MM.1S (cell line): ENCODE measurements around the gene SLC4A7.

Experiments used
- EZH2 ChIP-seq: fragments of 300-600 bp; sonication (generic); optimal IDR thresholded peaks from 2 replicates; pipeline ENCODE3; 2017; ENCODE audit warnings: low read depth, mild to moderate bottlenecking, antibody characterized with exemption, low read length, mixed read lengths
- EZH2phosphoT487 ChIP-seq: fragments of 300-600 bp; sonication (generic); IDR thresholded peaks from 2 replicates; pipeline ENCODE4 v1.6.1; 2018; ENCODE audit warnings: antibody characterized with exemption, low read length
- TF ChIP-seq, protein P1 (sequence below): fragments of 300-600 bp; sonication (generic); IDR thresholded peaks from 2 replicates; pipeline ENCODE4 v1.5.1; 2016; ENCODE audit warnings: antibody characterized with exemption, low read length, mixed read lengths

- TF ChIP-seq EZH2: no peak
- TF ChIP-seq, protein P1, sequence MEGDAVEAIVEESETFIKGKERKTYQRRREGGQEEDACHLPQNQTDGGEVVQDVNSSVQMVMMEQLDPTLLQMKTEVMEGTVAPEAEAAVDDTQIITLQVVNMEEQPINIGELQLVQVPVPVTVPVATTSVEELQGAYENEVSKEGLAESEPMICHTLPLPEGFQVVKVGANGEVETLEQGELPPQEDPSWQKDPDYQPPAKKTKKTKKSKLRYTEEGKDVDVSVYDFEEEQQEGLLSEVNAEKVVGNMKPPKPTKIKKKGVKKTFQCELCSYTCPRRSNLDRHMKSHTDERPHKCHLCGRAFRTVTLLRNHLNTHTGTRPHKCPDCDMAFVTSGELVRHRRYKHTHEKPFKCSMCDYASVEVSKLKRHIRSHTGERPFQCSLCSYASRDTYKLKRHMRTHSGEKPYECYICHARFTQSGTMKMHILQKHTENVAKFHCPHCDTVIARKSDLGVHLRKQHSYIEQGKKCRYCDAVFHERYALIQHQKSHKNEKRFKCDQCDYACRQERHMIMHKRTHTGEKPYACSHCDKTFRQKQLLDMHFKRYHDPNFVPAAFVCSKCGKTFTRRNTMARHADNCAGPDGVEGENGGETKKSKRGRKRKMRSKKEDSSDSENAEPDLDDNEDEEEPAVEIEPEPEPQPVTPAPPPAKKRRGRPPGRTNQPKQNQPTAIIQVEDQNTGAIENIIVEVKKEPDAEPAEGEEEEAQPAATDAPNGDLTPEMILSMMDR: no peak
- no peak for TF ChIP-seq EZH2phosphoT487
These were observed 19.5 kb downstream of the SLC4A7 start for GRCh38 chr3:27464646-27465045.
